CD4-positive, alpha-beta T cell treated with Interferon alpha-2 for 1 hour (primary cell): ENCODE data around the gene PPP2R2D.
A peak's percentile ranks its signal among the peaks of the same experiment; 100 is the strongest.
"Not testable (repeated sequence)": the region's sequence is repeated elsewhere in the genome, so short reads cannot be mapped to it uniquely, and the experiment has no call there.

Source experiments
- DNase-seq, 2 donors: peaks; one replicate each; pipeline ENCODE4 v3.0.0-alpha.2; 2020 to 2022

The PPP2R2D gene

DNA sequence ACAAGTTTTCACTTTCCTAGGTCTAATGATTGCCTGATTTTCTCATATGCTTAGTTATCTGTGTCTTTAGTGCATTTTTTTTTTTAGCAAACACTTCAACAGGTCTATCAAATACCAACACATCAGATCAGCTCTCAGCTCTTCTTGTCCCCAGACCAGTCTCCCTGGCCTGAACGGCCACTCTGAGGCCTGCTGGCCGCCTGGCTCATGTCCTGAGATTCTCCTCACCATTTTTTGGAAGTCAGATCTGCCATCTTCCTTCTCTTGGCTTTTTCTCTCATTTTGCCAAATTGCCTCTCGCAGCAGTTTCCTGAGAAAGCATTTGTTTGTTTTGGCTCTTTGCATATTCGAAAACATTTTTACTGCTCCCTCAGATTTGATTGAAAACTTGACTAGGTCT lies 29.3 kb downstream of the PPP2R2D start:
- no peak for DNase-seq

DNA sequence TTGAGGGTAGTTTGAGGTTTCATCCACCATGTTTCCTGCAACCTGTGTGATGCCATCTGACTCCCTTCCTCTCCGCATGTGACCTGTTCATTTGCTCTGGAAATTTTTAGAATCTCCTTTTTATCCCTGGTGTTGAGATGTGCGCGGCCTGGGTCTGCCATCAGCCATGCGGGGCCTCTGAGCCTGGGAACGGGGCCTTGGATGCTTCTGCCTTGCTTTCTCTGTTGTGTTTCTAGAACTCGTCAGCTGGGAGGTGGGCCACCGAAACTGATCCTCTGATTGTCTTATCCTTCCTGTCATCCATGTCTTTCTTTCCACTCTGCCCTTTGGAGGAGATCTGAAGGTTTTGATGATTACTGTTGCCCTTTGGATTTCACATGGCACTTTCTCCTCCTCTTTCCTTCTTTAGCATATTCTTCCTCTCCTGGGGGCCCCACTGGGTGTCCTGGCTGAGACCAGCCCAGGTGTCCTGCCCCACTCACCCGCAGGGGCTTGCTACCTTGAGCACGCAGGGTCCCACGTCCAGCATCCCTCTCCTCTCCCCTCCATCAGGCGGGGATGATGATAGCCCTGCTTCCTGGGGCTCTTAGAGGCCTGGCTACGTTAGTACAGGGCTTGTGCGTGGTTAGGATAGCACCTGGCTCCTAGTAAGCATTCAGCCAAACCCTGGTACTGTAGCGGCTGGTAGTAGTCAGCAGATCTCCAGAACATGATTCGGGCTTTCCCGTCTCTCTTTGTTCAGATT lies 29.9 kb downstream of the PPP2R2D start:
- DNase-seq: no peak

DNA sequence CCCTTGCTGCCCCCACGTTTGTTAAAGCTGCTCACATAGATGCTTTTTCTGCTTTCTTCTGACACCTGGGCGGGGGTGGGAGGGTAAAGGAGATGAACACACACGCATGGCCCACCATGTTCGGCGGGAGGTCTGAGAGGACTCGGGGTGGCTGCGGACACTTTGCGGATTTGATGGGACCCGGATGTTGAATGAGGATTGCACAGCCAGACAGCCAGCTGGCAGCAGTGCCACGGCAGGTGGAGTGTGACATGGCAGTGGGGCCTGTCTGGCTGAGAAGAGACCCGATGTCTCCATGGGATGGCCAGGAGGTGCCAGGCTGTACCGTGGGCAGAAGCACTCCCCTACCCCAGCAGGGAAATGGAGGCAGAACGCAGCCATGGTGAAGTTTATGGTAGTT lies 31.2 kb downstream of the PPP2R2D start:
- DNase-seq: no peak

DNA sequence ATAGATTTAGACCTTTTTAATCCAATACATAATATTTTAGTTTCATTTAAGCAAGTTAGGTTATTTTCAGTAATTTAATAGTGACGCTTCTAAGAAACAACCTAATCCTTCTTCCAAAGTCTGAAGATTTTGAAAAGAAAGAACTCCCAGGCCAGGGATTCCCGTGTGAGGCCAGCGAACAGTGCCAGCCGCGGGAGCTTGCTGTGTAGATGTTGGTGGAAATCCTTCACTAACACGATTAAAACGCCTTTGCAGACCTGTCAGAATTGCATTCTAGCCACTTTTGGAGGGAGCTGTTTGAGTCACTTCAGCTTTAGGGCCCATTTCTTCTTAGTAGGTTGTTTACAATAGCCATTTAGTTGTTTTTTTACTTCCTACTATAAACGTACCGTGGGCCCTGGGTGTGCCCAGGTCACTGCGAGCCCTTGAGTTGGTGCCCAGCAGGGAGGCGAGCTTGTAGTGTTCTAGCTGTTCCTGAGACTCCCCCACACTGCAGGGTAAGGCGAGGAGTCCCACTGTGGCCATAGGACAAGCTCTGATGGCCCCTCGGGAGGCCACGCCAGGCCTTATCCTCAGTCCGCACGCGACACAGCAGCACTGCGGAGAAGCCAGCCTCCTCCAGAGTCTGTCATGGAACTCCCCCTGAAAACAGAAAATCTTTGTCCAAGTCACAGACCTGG lies 32.3 kb downstream of the PPP2R2D start:
- DNase-seq: no peak

DNA sequence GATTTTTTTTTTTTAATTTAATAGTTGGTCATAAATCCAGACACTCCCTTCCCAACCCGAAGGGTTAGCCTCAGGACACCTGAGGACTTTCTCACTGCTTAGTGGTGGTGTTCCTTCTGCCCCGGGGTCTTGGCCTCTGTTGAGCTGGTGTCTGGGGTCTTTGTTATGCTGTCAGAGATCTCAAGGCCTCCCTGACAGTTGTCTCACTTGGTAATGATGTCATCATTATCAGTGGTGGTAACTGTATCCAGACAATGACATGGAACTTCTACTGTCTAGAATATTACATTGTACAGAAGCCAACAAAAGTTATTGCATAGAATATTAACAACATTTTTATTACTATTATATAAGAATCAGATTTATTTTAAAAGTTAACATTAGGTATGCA lies 32.9 kb downstream of the PPP2R2D start:
- DNase-seq: no peak

DNA sequence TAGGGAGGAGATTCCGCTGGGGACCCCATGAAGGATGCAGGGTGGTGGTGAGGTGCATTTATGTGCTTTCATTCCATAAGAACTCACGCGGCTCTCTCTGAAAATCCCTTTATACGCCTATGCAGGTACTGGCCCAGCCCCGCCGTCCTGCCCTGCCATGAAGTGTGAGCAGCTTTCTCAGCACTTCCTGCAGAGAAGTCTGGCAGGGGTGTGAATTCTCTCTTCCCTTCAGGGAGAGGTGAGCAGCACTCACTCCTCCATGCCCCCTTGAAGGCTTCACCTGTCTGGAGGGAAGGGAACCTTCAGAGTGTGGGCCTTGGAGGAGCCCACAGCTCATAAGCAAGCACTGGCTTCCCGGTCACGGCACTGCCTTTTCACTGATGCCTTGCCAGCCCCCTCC lies 34.0 kb downstream of the PPP2R2D start:
- no peak for DNase-seq

DNA sequence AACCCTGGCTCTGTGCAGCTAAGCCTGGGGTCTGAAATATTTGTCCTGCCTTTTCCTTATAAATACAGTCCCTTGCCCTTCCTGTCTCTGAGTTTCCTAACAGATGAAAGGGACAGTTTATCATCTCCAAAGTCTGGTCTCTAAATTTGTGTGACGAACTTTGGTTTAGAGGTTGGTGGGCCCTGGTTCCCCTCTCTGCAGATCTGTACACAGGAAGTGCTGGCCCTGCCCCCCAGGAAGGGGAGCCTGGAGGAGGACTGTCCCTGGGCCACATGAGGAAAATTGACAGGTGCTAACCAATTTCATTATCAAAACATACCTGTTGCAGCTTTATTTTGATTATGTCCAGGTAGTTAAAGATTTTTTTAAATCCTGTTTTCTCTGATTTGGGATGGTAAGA lies 34.5 kb downstream of the PPP2R2D start:
- no peak for DNase-seq

DNA sequence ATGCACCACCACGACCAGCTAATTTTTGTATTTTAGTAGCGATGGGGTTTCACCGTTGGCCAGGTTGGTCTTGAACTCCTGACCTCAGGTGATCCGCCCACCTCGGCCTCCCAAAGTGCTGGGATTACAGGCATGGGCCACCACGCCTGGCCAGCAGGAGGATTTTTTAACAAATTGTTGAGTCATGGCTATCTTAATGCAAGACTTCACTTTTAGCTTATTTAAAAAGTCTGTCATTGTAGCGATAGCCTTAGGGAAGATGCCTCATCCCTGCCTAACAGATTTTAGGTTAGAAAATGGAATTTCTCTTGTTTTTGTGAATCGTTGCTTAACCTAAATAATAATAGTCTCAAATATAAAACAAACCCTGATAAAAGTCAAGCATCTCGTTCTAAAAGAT lies 35.5 kb downstream of the PPP2R2D start:
- DNase-seq: no peak

DNA sequence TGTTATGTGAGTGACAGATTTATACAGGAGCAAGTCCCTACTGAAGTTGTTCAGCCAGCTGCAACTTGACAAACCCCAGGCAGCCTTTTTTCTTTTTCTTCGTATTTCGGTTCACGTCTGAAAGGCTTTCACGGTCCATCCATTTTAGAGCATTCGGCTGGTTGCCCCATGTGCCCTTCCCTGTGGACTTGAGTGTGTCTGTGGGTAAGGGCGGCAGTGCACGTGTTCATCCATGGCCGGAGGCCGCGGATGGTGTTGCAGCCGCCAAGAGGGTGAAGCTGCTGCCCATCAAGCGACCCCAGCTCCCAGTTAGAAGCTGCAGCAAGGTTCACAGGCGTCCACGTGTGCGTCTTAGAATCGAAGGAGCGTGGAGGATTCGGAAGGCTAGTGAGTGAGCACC lies 35.9 kb downstream of the PPP2R2D start:
- DNase-seq: no peak

DNA sequence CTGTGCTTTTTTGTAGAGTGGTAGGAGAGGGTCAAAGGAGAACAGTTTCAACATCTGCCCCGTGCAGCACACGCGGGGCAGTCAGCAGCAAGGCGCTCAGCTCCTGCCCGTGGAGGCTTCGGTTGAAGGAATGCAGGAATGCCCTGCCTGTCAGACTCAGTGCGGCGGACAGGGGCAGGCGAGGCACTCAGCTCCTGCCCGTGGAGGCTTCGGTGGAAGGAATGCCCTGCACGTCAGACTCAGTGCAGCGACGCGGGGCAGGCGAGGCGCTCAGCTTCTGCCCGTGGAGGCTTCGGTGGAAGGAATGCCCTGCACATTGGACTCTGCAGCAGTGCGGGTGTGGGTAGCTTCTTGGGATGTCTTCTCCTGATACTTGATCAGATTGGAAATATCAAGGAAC lies 37.0 kb downstream of the PPP2R2D start:
- no peak for DNase-seq

DNA sequence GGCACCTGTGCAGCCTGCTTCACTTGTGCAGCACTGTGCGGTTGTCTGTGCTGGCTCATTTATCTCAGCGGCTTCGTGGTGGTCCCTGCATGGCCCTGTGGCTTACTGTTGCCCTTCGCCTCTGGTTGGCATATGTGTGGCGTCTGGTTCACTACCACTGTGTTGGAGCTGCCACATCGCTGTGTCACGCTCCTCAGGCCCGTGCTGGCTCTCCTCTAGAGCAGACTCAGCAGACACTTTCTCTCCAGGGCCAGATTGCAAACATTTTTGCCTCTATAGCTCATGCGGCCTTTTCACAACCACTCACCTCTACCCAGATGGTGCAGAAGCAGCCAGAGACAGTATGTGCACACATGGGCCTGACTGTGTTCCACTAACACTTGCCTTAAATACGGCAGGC lies 37.9 kb downstream of the PPP2R2D start:
- DNase-seq: no peak

DNA sequence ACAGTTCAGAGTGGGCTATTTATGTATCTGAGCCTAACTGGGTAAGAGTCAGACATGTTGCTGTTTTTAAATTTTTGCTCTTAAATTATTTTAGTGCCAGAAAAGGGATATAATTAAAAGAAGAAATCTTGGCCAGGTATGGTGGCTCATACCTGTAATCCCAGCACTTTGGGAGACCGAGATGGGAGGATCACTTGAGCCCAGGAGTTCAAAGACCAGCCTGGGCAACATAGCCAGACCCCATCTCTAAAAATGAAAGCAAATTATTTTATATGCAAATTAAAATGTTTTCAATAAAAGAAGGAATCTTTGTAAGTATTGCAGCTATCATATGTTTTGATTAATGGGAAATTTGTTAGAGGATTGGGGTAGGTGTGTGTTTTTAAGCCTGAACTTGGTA lies 41.6 kb downstream of the PPP2R2D start:
- DNase-seq: no peak

DNA sequence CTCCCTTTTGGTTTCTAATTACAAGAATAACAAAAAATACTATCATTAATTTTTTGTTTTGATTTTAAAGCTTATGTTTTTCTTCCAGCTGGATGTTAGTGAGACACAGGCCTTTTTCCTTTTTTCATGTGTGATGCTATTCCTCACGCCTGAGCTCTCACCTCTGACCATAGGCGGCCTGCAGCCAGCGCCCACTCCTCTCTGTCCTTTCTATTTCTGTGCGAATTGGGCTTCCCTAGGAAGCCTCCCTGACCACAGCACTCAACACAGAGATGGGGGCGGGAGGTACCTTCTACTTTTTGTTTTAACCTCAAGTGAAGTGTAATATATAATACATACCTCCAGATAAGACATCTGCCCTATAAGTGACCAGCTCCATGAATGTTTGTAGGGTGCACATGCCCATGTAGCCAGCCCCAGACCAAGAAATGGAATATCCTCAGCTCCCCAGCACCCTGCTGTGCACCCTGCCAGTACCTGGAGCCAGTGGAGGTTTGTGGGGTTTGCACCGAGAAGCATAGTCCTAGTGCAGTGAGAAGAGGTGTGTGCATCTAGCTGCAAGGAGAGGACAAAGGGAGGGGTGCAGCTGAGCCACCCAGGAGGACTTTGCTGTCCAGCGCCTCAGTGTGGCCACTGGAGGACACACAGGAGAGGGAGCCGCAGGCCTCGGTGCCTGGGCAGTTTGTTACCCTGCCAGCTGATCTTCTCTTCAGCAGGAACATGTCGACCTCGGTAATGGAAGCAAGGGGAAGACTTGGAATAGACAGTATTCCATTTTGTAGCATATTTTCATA lies 42.4 kb downstream of the PPP2R2D start:
- DNase-seq: peak in 1 of 2 donors; percentile 22

DNA sequence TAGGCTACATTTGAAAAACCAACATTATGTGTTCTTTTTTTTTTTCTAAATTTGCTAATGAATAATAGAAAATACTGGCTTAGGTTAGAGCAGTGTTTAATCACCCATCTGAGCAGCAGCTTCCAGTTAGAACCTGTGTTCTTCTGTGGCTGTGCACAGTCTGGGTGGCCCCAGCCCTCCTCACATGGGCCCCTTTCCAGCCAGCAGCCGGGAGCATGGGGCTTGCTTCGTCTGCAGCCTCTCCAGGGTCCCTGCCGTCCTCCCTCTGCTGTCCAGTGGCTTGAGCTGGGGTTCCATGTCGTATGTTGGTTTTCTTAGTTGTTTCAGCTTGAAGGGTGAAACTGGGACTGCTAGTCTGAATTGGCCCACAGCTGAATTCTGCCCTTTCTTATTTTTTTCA lies 43.6 kb downstream of the PPP2R2D start:
- no peak for DNase-seq

DNA sequence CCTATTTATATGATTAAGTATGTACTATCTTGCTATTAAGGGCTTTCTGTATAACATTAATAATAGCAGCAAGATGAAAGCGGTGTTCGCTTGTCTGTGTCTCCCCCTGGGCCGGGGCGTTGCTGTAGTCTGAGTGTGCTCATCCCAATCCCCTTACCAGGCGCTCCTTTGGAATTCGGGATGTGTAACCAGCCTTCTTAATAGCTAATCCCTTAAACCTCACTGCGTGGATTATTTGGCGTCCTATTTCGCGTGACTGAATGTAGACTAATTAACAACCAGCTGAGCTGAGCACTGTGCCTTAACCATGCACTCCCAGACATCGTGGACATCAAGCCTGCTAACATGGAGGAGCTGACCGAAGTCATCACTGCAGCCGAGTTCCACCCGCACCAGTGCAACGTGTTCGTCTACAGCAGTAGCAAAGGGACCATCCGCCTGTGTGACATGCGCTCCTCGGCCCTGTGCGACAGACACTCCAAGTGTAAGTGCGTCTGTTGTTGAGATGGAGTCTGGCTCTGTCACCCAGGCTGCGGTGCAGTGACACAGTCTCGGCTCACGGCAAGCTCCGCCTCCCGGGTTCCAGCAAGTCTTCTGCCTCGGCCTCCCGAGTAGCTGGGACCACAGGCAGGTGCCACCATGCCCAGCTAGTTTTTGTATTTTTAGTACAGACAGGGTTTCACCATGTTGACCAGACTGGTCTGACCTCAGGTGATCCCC lies 44.3 kb downstream of the PPP2R2D start:
- DNase-seq: no peak

DNA sequence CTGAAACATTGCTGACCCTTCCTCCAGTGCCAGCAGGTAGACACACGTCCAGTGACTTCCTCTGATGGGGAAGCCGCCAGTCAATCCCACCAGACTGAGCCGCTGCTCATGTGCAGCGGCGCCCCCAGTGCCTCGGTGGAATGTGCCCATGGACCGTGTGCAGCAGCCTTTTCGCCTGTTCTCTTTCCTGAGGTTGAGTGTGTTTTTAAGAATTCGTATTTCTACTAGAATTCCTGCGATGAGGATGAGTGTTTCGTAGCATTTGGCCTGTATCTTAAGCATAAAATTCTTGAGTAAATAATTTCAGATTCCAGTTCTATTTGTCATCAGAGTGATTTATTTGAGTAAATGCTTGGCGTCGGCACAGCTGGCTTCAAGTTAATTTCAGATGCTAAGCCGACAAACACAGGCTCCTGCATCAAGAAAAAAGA lies 45.5 kb downstream of the PPP2R2D start:
- DNase-seq: no peak

DNA sequence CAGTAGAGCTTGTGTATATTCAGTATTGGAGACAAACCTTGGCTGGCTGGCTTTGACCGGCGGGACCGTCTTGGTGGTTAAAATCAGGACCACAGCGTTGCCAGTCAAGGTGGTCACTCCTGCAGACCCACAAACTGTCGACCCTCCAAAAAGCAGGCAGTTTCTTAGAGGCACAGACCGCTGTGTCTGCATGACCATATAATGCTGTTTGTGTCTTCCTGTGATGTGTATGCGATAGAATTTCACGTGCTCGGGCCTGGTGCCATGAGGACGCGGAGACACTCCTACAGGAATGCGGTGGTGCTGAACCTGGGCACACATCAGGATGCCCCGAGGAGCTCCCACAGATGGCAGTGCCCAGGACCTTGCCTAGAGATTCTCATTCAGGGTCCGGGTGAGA lies 46.1 kb downstream of the PPP2R2D start:
- DNase-seq: no peak

DNA sequence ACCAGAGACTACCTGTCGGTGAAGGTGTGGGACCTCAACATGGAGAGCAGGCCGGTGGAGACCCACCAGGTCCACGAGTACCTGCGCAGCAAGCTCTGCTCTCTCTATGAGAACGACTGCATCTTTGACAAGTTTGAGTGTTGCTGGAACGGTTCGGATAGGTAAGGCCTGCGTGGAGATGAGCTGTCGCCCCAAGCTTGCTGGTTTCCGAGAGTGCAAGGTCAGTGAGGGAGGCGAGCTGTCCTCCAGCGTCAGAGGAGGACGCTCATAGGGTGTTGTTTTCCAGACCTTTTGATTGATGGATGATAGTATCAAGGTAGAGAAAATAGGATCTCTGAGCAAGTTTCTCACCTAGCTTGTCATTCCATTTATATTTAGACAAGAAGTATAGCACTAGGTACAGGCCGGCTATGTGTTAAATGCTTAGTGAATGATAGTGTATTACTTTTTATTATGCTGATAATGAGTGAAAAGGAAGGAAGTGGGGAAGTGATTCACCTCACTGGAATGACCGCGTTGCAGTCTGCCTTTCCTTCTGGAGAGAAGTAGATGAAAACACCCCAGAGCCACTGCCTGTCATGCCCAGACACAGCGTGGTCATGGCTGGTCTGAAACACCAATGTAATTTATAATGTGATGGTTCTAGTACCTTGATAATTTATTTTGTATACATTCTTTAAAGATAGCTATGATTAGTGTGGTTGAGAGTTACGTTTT lies 47.0 kb downstream of the PPP2R2D start:
- DNase-seq: no peak

DNA sequence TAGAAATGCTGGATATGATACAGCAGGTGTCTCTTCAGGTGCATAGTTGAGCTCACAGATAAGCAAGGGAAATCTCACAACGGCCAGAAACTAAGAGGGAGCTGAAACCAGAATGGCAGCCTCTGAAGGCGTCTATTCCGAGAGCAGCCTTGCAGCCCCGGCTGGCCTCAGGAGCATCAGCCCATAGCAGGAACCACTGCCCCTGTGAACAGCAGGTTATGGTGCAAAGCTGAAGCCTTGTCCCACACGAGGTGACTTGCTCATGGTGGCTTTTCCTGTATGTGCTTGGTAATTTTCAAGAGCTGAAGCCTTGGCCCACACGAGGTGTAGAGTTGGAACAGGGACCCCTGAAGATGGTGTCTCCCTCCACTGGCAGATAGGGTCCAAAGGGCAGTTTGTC lies 47.7 kb downstream of the PPP2R2D start:
- DNase-seq: no peak

DNA sequence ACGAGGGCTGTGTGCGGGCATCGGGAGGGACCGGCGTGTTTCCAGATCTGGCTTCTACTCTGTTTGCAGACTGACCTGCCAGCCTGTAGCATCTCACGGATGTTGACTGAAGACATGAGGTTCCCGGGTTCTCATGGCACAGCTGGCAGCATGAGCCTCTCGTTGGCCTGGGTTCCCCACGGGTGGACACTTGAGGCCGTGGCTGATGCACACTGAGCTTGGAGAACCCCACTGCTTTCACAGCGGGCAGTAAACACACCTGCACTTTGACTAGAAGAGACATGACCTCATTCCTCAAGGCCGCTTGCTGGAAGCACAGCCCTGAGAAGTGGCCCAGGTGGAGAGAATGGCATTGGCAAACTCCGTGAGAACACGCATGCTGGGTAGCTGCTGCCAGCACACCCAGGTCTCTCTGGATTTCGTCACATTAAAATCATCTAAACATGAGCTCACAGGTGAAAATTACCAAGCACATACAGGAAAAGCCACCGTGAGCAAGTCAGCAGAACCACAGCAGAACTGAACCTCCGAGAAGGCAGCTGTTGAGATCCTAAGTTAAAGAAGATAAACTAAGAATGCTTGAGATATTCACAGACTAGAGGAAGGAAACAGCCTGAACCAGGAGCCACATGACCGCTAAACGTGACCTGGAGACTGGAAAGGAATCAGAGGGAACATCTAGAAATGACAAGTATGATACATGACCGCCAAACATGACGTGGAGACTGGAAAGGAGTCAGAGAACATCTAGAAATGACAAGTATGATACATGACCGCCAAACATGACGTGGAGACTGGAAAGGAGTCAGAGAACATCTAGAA lies 48.4 kb downstream of the PPP2R2D start:
- DNase-seq: no peak

DNA sequence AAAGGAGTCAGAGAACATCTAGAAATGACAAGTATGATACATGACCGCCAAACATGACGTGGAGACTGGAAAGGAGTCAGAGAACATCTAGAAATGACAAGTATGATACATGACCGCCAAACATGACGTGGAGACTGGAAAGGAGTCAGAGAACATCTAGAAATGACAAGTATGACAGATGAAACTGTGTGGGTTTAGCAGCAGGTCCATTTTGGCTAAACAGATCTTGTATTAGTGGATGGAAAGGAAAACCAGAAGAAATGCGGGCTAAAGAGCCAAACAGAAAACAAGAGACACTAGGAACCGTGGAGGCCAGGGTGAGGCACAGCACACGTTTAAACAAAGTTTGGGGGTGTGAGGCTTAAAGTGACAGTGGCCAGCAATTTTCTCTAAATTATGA lies 49.1 kb downstream of the PPP2R2D start:
- not testable (repeated sequence) for DNase-seq
